Measurements from ENCODE around the gene KLK12. TPM values are rescaled to one million over a fixed set of nuclear protein-coding genes. Genes with fewer than 3 reads are reported as not detected.

KLK12 gene
- total RNA-seq, 4 donors from 2014 or later, result 0.96 to 2.1 TPM; not detected in 2

DNA sequence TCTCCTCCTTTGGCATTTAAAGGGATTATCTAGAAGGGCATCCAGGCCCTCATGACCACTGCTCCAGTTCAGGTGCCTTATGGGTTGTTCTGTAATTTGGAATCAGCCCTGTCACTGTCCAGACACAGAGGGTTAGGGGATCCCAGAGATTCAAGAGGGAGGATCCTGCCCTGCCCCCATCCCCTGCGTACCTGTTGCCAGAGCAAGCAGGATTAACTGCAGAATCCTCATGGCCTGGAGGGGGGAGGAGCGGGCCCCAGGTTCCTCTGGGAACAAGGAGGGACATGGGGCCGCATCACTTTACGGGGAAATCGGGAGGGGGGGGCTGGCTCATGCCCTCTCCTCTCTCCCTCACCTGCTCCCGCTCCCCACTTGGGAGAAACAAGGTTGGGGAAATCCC is 9.4 kb downstream of the KLK12 start:
- intact Hi-C loops (cut with DNase I; ENCODE audit: low total_unique reads), result no loop called here
- DNase-seq (ENCODE audit: low spot score in 2 of 2), result no peak
- H3K4me3 ChIP-seq (ENCODE audit: low read depth, poor library complexity, severe bottlenecking), result no peak overlapping the region
- 29 to 44% methylated on average over 6 of the region's 6 CpGs for WGBS, 2 donors
- TF ChIP-seq POLR2A (IDR thresholded peaks at IDR 0.05), result no peak
- TF ChIP-seq, protein P1, sequence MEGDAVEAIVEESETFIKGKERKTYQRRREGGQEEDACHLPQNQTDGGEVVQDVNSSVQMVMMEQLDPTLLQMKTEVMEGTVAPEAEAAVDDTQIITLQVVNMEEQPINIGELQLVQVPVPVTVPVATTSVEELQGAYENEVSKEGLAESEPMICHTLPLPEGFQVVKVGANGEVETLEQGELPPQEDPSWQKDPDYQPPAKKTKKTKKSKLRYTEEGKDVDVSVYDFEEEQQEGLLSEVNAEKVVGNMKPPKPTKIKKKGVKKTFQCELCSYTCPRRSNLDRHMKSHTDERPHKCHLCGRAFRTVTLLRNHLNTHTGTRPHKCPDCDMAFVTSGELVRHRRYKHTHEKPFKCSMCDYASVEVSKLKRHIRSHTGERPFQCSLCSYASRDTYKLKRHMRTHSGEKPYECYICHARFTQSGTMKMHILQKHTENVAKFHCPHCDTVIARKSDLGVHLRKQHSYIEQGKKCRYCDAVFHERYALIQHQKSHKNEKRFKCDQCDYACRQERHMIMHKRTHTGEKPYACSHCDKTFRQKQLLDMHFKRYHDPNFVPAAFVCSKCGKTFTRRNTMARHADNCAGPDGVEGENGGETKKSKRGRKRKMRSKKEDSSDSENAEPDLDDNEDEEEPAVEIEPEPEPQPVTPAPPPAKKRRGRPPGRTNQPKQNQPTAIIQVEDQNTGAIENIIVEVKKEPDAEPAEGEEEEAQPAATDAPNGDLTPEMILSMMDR (IDR thresholded peaks at IDR 0.05), result no peak

DNA sequence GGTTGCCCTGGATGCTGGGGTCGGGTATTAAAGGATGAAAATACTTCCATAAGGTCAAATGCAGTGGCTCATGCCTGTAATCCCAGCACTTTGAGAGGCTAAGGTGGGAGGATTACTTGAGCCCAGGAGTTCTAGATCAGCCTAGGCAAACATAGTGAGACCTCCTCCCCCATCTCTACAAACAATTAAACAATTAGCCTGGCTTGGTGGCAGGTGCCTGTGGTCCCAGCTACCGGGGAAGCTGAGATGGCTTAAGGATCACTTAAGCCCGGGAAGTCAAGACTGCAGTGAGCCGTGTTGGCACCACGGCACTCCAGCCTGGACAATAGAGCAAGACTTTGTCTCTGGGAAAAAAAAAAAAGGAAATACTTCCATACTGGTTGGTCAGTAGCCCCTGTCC is 9.9 kb downstream of the KLK12 start:
- TF ChIP-seq, protein P1 (IDR thresholded peaks at IDR 0.05), result no peak
- TF ChIP-seq POLR2A (IDR thresholded peaks at IDR 0.05), result no peak
- DNase-seq (ENCODE audit: low spot score in 2 of 2), result no peak
- intact Hi-C loops (cut with DNase I; ENCODE audit: low total_unique reads), result no loop called here
- 39 to 52% methylated on average over 5 of the region's 5 CpGs for WGBS, 2 donors
- H3K4me3 ChIP-seq (ENCODE audit: low read depth, poor library complexity, severe bottlenecking), result no peak overlapping the region

DNA sequence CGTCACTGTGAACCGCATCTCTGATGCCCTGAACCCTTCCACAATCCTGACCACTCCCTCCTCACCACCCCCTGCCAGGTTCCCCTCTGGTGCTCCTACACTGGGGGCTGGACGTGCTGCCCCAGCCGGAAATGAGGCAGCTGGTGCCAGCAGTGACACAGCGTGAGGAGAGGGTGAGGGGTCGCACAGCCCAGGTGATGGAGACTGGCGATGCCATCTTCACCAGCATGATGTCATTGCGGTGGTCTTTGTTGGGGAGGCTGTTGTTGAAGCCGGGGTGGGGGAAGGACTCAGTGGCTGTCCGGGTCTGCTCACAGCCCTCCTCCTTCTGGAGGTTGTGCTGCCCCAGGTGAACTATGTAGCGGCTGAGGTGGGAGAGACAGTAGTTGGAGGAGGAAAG is 10.9 kb downstream of the KLK12 start:
- intact Hi-C loops (cut with DNase I; ENCODE audit: low total_unique reads), result no loop called here
- DNase-seq (ENCODE audit: low spot score in 2 of 2), result no peak
- H3K4me3 ChIP-seq (ENCODE audit: low read depth, poor library complexity, severe bottlenecking), result no peak overlapping the region
- TF ChIP-seq, protein P1 (IDR thresholded peaks at IDR 0.05), result no peak
- no peak for TF ChIP-seq POLR2A (IDR thresholded peaks at IDR 0.05)
- 72 to 84% methylated on average over 11 of the region's 11 CpGs for WGBS, 2 donors

DNA sequence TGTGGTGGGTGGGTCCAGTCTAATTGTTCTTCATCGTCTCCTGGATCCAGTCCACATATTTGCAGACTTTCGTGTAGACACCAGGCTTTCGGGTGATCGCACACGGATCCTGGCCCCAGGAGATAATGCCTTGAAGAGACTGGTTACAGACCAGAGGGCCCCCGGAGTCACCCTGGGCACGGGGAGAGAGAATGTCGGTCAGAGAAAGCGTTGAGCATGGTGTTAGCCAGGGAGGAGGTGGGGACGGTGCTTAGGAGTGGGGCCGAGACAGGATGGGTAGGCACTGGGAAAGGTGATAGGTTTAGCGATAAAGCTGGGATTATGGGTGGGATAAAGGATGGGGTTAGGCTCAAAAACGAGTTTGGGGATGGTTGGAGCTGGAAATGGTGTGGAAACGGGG is 12.3 kb downstream of the KLK12 start:
- intact Hi-C loops (cut with DNase I; ENCODE audit: low total_unique reads), result no loop called here
- WGBS, 2 donors, result 70 to 74% methylated on average over 14 of the region's 14 CpGs
- TF ChIP-seq POLR2A (IDR thresholded peaks at IDR 0.05), result no peak
- TF ChIP-seq, protein P1 (IDR thresholded peaks at IDR 0.05), result no peak
- no peak for DNase-seq (ENCODE audit: low spot score in 2 of 2)
- H3K4me3 ChIP-seq (ENCODE audit: low read depth, poor library complexity, severe bottlenecking), result no peak overlapping the region

DNA sequence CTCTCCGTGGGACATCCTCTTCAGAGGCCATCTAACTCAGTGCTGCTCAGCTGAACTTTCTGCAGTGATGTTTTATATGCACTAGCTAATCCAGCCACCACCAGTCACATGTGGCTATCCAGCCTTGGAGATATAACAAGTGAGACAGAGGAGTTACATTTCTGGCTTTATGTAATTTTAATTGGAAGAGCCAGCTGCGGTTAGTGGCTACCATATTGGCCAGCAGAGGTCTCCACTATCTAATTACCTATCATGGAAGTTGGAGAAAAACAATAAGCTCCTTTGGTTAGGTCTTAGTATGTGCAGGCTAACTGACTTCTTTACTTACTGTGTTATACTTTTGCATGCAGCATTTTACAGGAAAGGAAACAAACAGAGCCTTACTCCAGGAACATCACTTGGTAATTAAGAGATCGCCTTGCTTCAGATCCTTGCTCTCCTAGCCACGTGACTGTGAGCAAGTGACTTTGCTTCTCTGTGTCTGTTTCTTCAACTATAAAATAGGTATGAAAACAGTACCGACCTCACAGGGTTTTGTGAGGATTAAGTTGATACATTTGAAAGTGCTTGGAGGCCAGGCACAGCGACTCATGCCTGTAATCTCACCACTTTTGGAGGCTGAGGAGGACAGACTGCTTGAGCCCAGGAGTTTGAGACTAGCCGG is 13.7 kb downstream of the KLK12 start:
- WGBS, 2 donors, result 32 to 35% methylated on average over 7 of the region's 7 CpGs
- no peak for TF ChIP-seq POLR2A (IDR thresholded peaks at IDR 0.05)
- TF ChIP-seq, protein P1 (IDR thresholded peaks at IDR 0.05), result no peak
- no peak for DNase-seq (ENCODE audit: low spot score in 2 of 2)
- H3K4me3 ChIP-seq (ENCODE audit: low read depth, poor library complexity, severe bottlenecking), result no peak overlapping the region
- intact Hi-C loops (cut with DNase I; ENCODE audit: low total_unique reads), result no loop called here

DNA sequence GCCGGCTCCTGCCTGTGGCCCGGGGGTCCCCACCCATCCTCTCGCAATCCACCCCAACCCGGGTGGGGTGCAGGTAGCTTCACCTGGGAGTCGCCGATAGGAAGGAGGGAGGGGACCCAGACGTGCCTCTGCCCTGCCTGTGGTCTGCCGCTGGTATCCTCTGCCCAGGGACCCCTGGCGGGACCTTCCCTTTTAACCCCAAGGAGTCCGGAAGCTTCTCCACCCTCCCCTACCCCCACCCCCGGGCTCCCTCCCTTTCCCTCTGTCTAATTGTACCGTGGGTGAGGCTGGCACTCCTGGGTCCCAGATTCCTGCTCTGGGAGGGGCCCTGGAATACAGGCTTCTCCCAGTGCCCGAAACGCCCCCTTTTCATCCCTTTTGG is 15.3 kb downstream of the KLK12 start, which contains the start of gene KLK10:
Gene KLK10, minus strand, starts transcription at position 166 of the 382 bp plus-strand sequence. CDS start 579 bp downstream, outside the sequence.
- WGBS, 2 donors, result 0 to 2% methylated on average over 6 to 10 of the region's 14 CpGs
- intact Hi-C loops (cut with DNase I; ENCODE audit: low total_unique reads), result loop anchor here (5.0 kb wide), 1 partner anchor 78 kb away; no protein-coding TSS in a partner anchor
- no peak for DNase-seq (ENCODE audit: low spot score in 2 of 2)

More for the DNA sequence above, 15.3 kb downstream of the KLK12 start, which contains the start of gene KLK10:
- no peak for TF ChIP-seq POLR2A (IDR thresholded peaks at IDR 0.05)
- TF ChIP-seq, protein P1 (IDR thresholded peaks at IDR 0.05), result no peak
- no peak within 1 kb of the TSS for H3K4me3 ChIP-seq (ENCODE audit: low read depth, poor library complexity, severe bottlenecking)
